ENCODE data around the gene PTGFRN.

- no peak for TF ChIP-seq TCF7 (CRISPR knock-in tag; IDR thresholded peaks at IDR 0.05; ENCODE audit: low read depth)
- no peak for TF ChIP-seq ATF1 (CRISPR knock-in tag; IDR thresholded peaks at IDR 0.05)
- TF ChIP-seq, protein P1, sequence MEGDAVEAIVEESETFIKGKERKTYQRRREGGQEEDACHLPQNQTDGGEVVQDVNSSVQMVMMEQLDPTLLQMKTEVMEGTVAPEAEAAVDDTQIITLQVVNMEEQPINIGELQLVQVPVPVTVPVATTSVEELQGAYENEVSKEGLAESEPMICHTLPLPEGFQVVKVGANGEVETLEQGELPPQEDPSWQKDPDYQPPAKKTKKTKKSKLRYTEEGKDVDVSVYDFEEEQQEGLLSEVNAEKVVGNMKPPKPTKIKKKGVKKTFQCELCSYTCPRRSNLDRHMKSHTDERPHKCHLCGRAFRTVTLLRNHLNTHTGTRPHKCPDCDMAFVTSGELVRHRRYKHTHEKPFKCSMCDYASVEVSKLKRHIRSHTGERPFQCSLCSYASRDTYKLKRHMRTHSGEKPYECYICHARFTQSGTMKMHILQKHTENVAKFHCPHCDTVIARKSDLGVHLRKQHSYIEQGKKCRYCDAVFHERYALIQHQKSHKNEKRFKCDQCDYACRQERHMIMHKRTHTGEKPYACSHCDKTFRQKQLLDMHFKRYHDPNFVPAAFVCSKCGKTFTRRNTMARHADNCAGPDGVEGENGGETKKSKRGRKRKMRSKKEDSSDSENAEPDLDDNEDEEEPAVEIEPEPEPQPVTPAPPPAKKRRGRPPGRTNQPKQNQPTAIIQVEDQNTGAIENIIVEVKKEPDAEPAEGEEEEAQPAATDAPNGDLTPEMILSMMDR (IDR thresholded peaks at IDR 0.05) = no peak
- no peak for TF ChIP-seq USF2 (CRISPR knock-in tag; IDR thresholded peaks at IDR 0.05)
- no peak for TF ChIP-seq TP53 (CRISPR knock-in tag; IDR thresholded peaks at IDR 0.05)
- TF ChIP-seq MAX (CRISPR knock-in tag; IDR thresholded peaks at IDR 0.05) = no peak
- TF ChIP-seq, protein P2, sequence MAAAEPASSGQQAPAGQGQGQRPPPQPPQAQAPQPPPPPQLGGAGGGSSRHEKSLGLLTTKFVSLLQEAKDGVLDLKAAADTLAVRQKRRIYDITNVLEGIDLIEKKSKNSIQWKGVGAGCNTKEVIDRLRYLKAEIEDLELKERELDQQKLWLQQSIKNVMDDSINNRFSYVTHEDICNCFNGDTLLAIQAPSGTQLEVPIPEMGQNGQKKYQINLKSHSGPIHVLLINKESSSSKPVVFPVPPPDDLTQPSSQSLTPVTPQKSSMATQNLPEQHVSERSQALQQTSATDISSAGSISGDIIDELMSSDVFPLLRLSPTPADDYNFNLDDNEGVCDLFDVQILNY (CRISPR knock-in tag; IDR thresholded peaks at IDR 0.05) = no peak
- no peak for TF ChIP-seq CREM (CRISPR knock-in tag; IDR thresholded peaks at IDR 0.05)
- TF ChIP-seq JUN (CRISPR knock-in tag; IDR thresholded peaks at IDR 0.05) = no peak
- TF ChIP-seq, protein P3, sequence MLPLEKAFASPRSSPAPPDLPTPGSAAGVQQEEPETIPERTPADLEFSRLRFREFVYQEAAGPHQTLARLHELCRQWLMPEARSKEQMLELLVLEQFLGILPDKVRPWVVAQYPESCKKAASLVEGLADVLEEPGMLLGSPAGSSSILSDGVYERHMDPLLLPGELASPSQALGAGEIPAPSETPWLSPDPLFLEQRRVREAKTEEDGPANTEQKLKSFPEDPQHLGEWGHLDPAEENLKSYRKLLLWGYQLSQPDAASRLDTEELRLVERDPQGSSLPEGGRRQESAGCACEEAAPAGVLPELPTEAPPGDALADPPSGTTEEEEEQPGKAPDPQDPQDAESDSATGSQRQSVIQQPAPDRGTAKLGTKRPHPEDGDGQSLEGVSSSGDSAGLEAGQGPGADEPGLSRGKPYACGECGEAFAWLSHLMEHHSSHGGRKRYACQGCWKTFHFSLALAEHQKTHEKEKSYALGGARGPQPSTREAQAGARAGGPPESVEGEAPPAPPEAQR (CRISPR knock-in tag; IDR thresholded peaks at IDR 0.05) = no peak
- TF ChIP-seq, protein P4, sequence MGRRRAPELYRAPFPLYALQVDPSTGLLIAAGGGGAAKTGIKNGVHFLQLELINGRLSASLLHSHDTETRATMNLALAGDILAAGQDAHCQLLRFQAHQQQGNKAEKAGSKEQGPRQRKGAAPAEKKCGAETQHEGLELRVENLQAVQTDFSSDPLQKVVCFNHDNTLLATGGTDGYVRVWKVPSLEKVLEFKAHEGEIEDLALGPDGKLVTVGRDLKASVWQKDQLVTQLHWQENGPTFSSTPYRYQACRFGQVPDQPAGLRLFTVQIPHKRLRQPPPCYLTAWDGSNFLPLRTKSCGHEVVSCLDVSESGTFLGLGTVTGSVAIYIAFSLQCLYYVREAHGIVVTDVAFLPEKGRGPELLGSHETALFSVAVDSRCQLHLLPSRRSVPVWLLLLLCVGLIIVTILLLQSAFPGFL (CRISPR knock-in tag; IDR thresholded peaks at IDR 0.05; ENCODE audit: borderline replicate concordance) = no peak
- TF ChIP-seq, protein P5, sequence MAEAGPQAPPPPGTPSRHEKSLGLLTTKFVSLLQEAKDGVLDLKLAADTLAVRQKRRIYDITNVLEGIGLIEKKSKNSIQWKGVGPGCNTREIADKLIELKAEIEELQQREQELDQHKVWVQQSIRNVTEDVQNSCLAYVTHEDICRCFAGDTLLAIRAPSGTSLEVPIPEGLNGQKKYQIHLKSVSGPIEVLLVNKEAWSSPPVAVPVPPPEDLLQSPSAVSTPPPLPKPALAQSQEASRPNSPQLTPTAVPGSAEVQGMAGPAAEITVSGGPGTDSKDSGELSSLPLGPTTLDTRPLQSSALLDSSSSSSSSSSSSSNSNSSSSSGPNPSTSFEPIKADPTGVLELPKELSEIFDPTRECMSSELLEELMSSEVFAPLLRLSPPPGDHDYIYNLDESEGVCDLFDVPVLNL (CRISPR knock-in tag; IDR thresholded peaks at IDR 0.05; ENCODE audit: borderline replicate concordance, low read depth) = no peak
- no peak for TF ChIP-seq TEAD4 (CRISPR knock-in tag; IDR thresholded peaks at IDR 0.05)
Measured at GRCh38 chr1:117020526-117021156, 110.9 kb downstream of the PTGFRN start.

Measured in WTC11 (cell line).